IMR-90 (cell line): ENCODE measurements around the gene DNM3. TPM values are rescaled to one million over a fixed set of nuclear protein-coding genes. Genes with fewer than 3 reads are reported as not detected.

Experiments used
- ATAC-seq: fragments of 200-7000 bp; cut with Tn5 transposase; 2 replicates; pipeline ENCODE4 v1.9.1; 2020; ENCODE audit warnings: low read depth, mild to moderate bottlenecking, moderate library complexity
- BruUV-seq: library from RNA; stranded (reverse); fragments of 400-500 nt; replicated peaks from 2 replicates; lab custom pipeline; 2021; lab: Mats Ljungman, UMichigan
- CTCF ChIA-PET: fragments of 300-600 bp; formaldehyde crosslinking; extraction: SDS; loops from one replicate; lab custom pipeline; 2021; ENCODE audit warnings: antibody characterized with exemption; lab: Yijun Ruan, JAX
- POLR2A ChIA-PET: fragments of 300-600 bp; sonication (Branson Sonifier 250); formaldehyde crosslinking; loops from one replicate; lab custom pipeline; 2022; ENCODE audit warnings: antibody characterized with exemption; ENCODE audit not compliant: unreplicated experiment; lab: Charles Lee
- DNase-seq: peaks from one replicate; pipeline ENCODE4 v3.0.0; 2013
- H2AFZ ChIP-seq: replicated peaks from 2 replicates; pipeline ENCODE3; 2013; ENCODE audit warnings: low read length, mild to moderate bottlenecking; ENCODE audit not compliant: poor library complexity
- H2AK5ac ChIP-seq: 2 replicates; pipeline ENCODE4 v1.6.1; 2013; ENCODE audit warnings: low read depth, low read length, inconsistent platforms
- H2AK9ac ChIP-seq: replicated peaks from 2 replicates; pipeline ENCODE3; 2013; ENCODE audit warnings: mild to moderate bottlenecking, low read depth, low read length, moderate library complexity; ENCODE audit not compliant: poor library complexity
- H2BK120ac ChIP-seq: 2 replicates; pipeline ENCODE4 v1.6.1; 2013; ENCODE audit warnings: low read depth, low read length, inconsistent platforms
- H2BK15ac ChIP-seq: 3 replicates; pipeline ENCODE4 v1.6.1; 2013; ENCODE audit warnings: low read depth, low read length, inconsistent platforms
- H2BK20ac ChIP-seq: 2 replicates; pipeline ENCODE4 v1.6.1; 2013; ENCODE audit warnings: low read depth, mild to moderate bottlenecking, inconsistent platforms, low read length, moderate library complexity
- H2BK5ac ChIP-seq: 2 replicates; pipeline ENCODE4 v1.6.1; 2013; ENCODE audit warnings: mild to moderate bottlenecking, low read depth, low read length, inconsistent platforms; ENCODE audit not compliant: poor library complexity, severe bottlenecking
- H3K14ac ChIP-seq: replicated peaks from 2 replicates; pipeline ENCODE4 v1.6.1; 2013; ENCODE audit warnings: low read depth, low read length, inconsistent platforms
- H3K18ac ChIP-seq: 2 replicates; pipeline ENCODE4 v1.6.1; 2013; ENCODE audit warnings: low read depth, low read length, control low read depth
- H3K23ac ChIP-seq: 2 replicates; pipeline ENCODE4 v1.6.1; 2013; ENCODE audit warnings: low read depth, low read length, inconsistent platforms
- H3K27ac ChIP-seq: 2 replicates; pipeline ENCODE4 v1.5.1; 2013; ENCODE audit warnings: mild to moderate bottlenecking, control low read depth, low read length; ENCODE audit not compliant: insufficient read depth
- H3K27me3 ChIP-seq: 2 replicates; pipeline ENCODE4 v1.6.1; 2013; ENCODE audit warnings: low read length; ENCODE audit not compliant: control insufficient read depth, insufficient read depth
- H3K36me3 ChIP-seq: 2 replicates; pipeline ENCODE4 v1.6.1; 2013; ENCODE audit warnings: low read length, mixed read lengths; ENCODE audit not compliant: control insufficient read depth, insufficient read depth
- H3K4ac ChIP-seq: 2 replicates; pipeline ENCODE4 v1.6.1; 2013; ENCODE audit warnings: low read depth, low read length, inconsistent platforms
- H3K4me1 ChIP-seq: 2 replicates; pipeline ENCODE4 v1.6.1; 2013; ENCODE audit warnings: low read length, mixed read lengths; ENCODE audit not compliant: control insufficient read depth, insufficient read depth
- H3K4me2 ChIP-seq: 2 replicates; pipeline ENCODE4 v1.6.1; 2013; ENCODE audit warnings: low read depth, mild to moderate bottlenecking, control low read depth, low read length, moderate library complexity
- H3K4me3 ChIP-seq: 2 replicates; pipeline ENCODE4 v1.5.1; 2013; ENCODE audit warnings: low read depth, mild to moderate bottlenecking, control low read depth, low read length, moderate library complexity; ENCODE audit not compliant: insufficient read depth
- H3K56ac ChIP-seq: 2 replicates; pipeline ENCODE4 v1.6.1; 2013; ENCODE audit warnings: low read length, inconsistent platforms; ENCODE audit not compliant: insufficient read depth; ENCODE audit errors: extremely low read depth
- H3K79me1 ChIP-seq, 2 experiments: 2 replicates each; pipeline ENCODE4 v1.6.1; 2013; ENCODE audit warnings: low read length in 2 of 2, inconsistent platforms in 1 of 2, low read depth in 1 of 2
- H3K9ac ChIP-seq: 2 replicates; pipeline ENCODE4 v1.6.1; 2013; ENCODE audit warnings: low read depth, low read length, control low read depth
- H3K9me1 ChIP-seq: 2 replicates; pipeline ENCODE4 v1.6.1; 2013; ENCODE audit warnings: low read length, inconsistent platforms; ENCODE audit not compliant: insufficient read depth
- H3K9me3 ChIP-seq: 2 replicates; pipeline ENCODE4 v1.6.1; 2013; ENCODE audit warnings: low read length; ENCODE audit not compliant: control insufficient read depth, insufficient read depth
- H4K20me1 ChIP-seq: 2 replicates; pipeline ENCODE4 v1.6.1; 2013; ENCODE audit warnings: low read length, inconsistent platforms; ENCODE audit not compliant: insufficient read depth
- H4K5ac ChIP-seq: 2 replicates; pipeline ENCODE4 v1.6.1; 2013; ENCODE audit warnings: mild to moderate bottlenecking, low read depth, low read length, control low read depth
- H4K8ac ChIP-seq, 2 experiments: 2 replicates each; pipeline ENCODE4 v1.6.1; 2013; ENCODE audit warnings: low read depth in 2 of 2, low read length in 2 of 2, control low read depth in 1 of 2, inconsistent platforms in 1 of 2
- H4K91ac ChIP-seq: 2 replicates; pipeline ENCODE4 v1.6.1; 2013; ENCODE audit warnings: low read depth, low read length, inconsistent platforms; ENCODE audit not compliant: insufficient read depth
- BHLHE40 ChIP-seq: fragments of 150-350 bp; IDR thresholded peaks from 2 replicates; pipeline ENCODE4 v1.6.1; 2016; ENCODE audit warnings: mild to moderate bottlenecking, low read depth, low read length
- CEBPB ChIP-seq: IDR thresholded peaks from 2 replicates; pipeline ENCODE4 v1.6.1; 2012; ENCODE audit warnings: low read depth, low read length, improper control_type of control experiment
- CHD1 ChIP-seq: IDR thresholded peaks from 2 replicates; pipeline ENCODE4 v1.6.1; 2012; ENCODE audit warnings: low read depth, low read length, improper control_type of control experiment
- FOS ChIP-seq: fragments of 150-350 bp; IDR thresholded peaks from 2 replicates; pipeline ENCODE4 v1.6.1; 2016; ENCODE audit warnings: low read depth, low read length
- MAFK ChIP-seq: IDR thresholded peaks from 2 replicates; pipeline ENCODE4 v1.6.1; 2012; ENCODE audit warnings: low read depth, low read length, improper control_type of control experiment
- MAZ ChIP-seq: IDR thresholded peaks from 2 replicates; pipeline ENCODE4 v1.6.1; 2012; ENCODE audit warnings: low read depth, mild to moderate bottlenecking, low read length, improper control_type of control experiment, moderate library complexity, borderline replicate concordance
- MXI1 ChIP-seq: IDR thresholded peaks from 2 replicates; pipeline ENCODE4 v1.6.1; 2012; ENCODE audit warnings: low read depth, mild to moderate bottlenecking, low read length, moderate library complexity, borderline replicate concordance
- NFE2L2 ChIP-seq: fragments of 150-350 bp; IDR thresholded peaks from 2 replicates; pipeline ENCODE4 v1.6.1; 2016; ENCODE audit warnings: low read depth, mild to moderate bottlenecking, low read length
- POLR2A ChIP-seq: IDR thresholded peaks from 2 replicates; pipeline ENCODE4 v1.6.1; 2012; ENCODE audit warnings: mild to moderate bottlenecking, low read depth, low read length
- RAD21 ChIP-seq: IDR thresholded peaks from 2 replicates; pipeline ENCODE4 v1.6.1; 2012; ENCODE audit warnings: low read length, improper control_type of control experiment
- RCOR1 ChIP-seq: IDR thresholded peaks from 2 replicates; pipeline ENCODE4 v1.6.1; 2012; ENCODE audit warnings: mild to moderate bottlenecking, low read length, improper control_type of control experiment; ENCODE audit not compliant: insufficient replicate concordance
- RFX5 ChIP-seq: IDR thresholded peaks from 2 replicates; pipeline ENCODE4 v1.8.0; 2012; ENCODE audit warnings: low read depth, mild to moderate bottlenecking, low read length, moderate library complexity
- SMC3 ChIP-seq: fragments of 150-350 bp; IDR thresholded peaks from 2 replicates; pipeline ENCODE4 v1.6.1; 2016; ENCODE audit warnings: low read depth, mild to moderate bottlenecking, antibody characterized with exemption, low read length, moderate library complexity
- WGBS, 2 experiments: methylation state at CpG; one replicate each; pipeline versions ENCODE4 v1.1.5 to v1.1.7; 2013; ENCODE audit warnings: missing lambda C conversion rate in 2 of 2; ENCODE audit not compliant: insufficient read length in 1 of 2; ENCODE audit errors: extremely low coverage in 2 of 2; 5-methylcytosine and 5-hydroxymethylcytosine counted together
- dilution Hi-C: fragments of 300-500 bp; cut with HindIII; formaldehyde crosslinking; loops from one replicate; pipeline ENCODE4 v1.14.3; 2018; ENCODE audit warnings: low sequenced_read_pairs; ENCODE audit not compliant: unreplicated experiment
- in situ Hi-C: fragments of 300-500 bp; cut with MboI; formaldehyde crosslinking; loops from 3 replicates; pipeline ENCODE4 v1.14.3; 2019; ENCODE audit warnings: low sequenced_read_pairs, inconsistent platforms, mixed read lengths
- intact Hi-C: fragments of 100-400 bp; cut with micrococcal nuclease; formaldehyde crosslinking; loops from 2 replicates; pipeline ENCODE4 v1.10.0; 2022
- polyA plus RNA-seq, 3 experiments: library from polyadenylated mRNA; depleted of rRNA; stranded (reverse); fragments of >200 nt; gene quantifications; 2 replicates each; pipeline ENCODE4 v1.2.3, GENCODE V29; 2012; ENCODE audit warnings: low replicate concordance in 1 of 3
- total RNA-seq: library from RNA; depleted of rRNA; stranded (reverse); fragments of >200 nt; gene quantifications from 2 replicates; pipeline ENCODE4 v1.2.3, GENCODE V29; 2012
- TF ChIP-seq, protein P1 (sequence below): fragments of 150-350 bp; IDR thresholded peaks from 2 replicates; pipeline ENCODE4 v1.6.1; 2016; ENCODE audit warnings: low read depth, mild to moderate bottlenecking, low read length, moderate library complexity, borderline replicate concordance
- TF ChIP-seq, protein P2 (sequence below): conservative IDR thresholded peaks from 2 replicates; pipeline ENCODE4 v1.5.1; 2012; ENCODE audit warnings: mild to moderate bottlenecking, low read depth, low read length, improper control_type of control experiment
- TF ChIP-seq, protein P3 (sequence below): fragments of 150-350 bp; IDR thresholded peaks from 2 replicates; pipeline ENCODE4 v1.6.1; 2017; ENCODE audit warnings: mild to moderate bottlenecking, antibody characterized with exemption, low read length, low read depth

Gene DNM3
- total and polyA plus RNA-seq, 2 of the 4 experiments (the other 2 are of a cell fraction): 0.36 TPM

DNA sequence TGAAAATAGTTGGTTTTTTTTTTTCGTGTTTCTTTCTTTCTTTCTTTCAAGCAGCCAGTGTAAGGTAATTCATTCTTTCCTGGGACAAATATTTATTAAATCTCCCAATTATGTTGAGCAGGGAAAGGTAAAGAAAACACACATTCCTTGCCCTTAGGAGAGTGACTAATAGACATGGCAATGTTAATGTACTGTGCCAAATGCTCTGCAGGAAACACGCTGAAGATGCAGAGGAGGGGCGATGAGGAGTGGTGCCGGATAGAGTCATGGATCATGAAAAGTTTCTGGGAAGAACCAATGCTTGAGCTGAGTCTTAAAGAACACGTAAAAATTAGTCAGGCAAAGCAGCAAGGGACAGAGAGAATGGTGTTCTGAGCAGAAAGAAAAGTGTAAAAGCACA is 199.2 kb downstream of the DNM3 start:
- BruUV-seq: no TSS peak
- peaks cover 2% of the 10 kb centered on the region for H3K4me1 ChIP-seq

More for the DNA sequence above, 199.2 kb downstream of the DNM3 start:
- DNase-seq (peak; percentile 58), ATAC-seq (peak; percentile 79)
- H3K18ac ChIP-seq: no peak overlapping the region
- peak overlapping the region; percentile 48; the same call in 1 of the 2 replicates for H4K91ac ChIP-seq
- in situ Hi-C loops (no loop called here), intact Hi-C loops (loop anchor here (5.0 kb wide), 3 partner anchors 97 to 402 kb away; partner anchors contain the start of gene PIGC), dilution Hi-C loops (no loop called here)
- H3K9ac ChIP-seq: no peak overlapping the region
- H2BK15ac ChIP-seq: no peak overlapping the region
- peak overlapping the region; percentile 54 for H2BK20ac ChIP-seq
- no peak overlapping the region for H4K5ac ChIP-seq
- no peak overlapping the region for H3K4me3 ChIP-seq
- H3K14ac ChIP-seq: peak overlapping the region; percentile 14; the same call in 1 of the 2 replicates
- H3K4ac ChIP-seq: peak overlapping the region; percentile 31; the same call in 1 of the 2 replicates
- no peaks in the 10 kb centered on the region for H3K9me3 ChIP-seq
- H3K56ac ChIP-seq: no peak overlapping the region
- H4K20me1 ChIP-seq: no peaks in the 10 kb centered on the region
- no peak for TF ChIP-seq NFE2L2
- TF ChIP-seq, protein P1, sequence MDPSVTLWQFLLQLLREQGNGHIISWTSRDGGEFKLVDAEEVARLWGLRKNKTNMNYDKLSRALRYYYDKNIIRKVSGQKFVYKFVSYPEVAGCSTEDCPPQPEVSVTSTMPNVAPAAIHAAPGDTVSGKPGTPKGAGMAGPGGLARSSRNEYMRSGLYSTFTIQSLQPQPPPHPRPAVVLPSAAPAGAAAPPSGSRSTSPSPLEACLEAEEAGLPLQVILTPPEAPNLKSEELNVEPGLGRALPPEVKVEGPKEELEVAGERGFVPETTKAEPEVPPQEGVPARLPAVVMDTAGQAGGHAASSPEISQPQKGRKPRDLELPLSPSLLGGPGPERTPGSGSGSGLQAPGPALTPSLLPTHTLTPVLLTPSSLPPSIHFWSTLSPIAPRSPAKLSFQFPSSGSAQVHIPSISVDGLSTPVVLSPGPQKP: no peak
- TF ChIP-seq, protein P2, sequence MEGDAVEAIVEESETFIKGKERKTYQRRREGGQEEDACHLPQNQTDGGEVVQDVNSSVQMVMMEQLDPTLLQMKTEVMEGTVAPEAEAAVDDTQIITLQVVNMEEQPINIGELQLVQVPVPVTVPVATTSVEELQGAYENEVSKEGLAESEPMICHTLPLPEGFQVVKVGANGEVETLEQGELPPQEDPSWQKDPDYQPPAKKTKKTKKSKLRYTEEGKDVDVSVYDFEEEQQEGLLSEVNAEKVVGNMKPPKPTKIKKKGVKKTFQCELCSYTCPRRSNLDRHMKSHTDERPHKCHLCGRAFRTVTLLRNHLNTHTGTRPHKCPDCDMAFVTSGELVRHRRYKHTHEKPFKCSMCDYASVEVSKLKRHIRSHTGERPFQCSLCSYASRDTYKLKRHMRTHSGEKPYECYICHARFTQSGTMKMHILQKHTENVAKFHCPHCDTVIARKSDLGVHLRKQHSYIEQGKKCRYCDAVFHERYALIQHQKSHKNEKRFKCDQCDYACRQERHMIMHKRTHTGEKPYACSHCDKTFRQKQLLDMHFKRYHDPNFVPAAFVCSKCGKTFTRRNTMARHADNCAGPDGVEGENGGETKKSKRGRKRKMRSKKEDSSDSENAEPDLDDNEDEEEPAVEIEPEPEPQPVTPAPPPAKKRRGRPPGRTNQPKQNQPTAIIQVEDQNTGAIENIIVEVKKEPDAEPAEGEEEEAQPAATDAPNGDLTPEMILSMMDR: no peak
- no peak for TF ChIP-seq SMC3
- TF ChIP-seq, protein P3, sequence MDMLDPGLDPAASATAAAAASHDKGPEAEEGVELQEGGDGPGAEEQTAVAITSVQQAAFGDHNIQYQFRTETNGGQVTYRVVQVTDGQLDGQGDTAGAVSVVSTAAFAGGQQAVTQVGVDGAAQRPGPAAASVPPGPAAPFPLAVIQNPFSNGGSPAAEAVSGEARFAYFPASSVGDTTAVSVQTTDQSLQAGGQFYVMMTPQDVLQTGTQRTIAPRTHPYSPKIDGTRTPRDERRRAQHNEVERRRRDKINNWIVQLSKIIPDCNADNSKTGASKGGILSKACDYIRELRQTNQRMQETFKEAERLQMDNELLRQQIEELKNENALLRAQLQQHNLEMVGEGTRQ: no peak
- TF ChIP-seq RFX5: no peak
- no peak for TF ChIP-seq MAZ
- TF ChIP-seq RAD21: no peak
- TF ChIP-seq POLR2A: no peak
- no peak for TF ChIP-seq CHD1
- no peak for TF ChIP-seq FOS
- no peak for TF ChIP-seq MAFK
- no peak for TF ChIP-seq RCOR1
- no peak for TF ChIP-seq CEBPB
- TF ChIP-seq MXI1: no peak
- no peak for TF ChIP-seq BHLHE40
- H3K79me1 ChIP-seq: no peaks in the 10 kb centered on the region
- H3K27ac ChIP-seq: no peak overlapping the region
- peak overlapping the region; percentile 83 for H2BK120ac ChIP-seq
- peak overlapping the region; percentile 50; the same call in 1 of the 2 replicates for H3K23ac ChIP-seq
- H3K36me3 ChIP-seq: no peaks in the 10 kb centered on the region
- peaks cover 8% of the 10 kb centered on the region; the same call in 1 of the 2 replicates for H3K9me1 ChIP-seq
- H2BK5ac ChIP-seq: no peak overlapping the region
- CTCF ChIA-PET: interaction anchor here (0.7 to 1.3 kb wide), 2 partner anchors 9 to 1192 kb away, joined by 3 read pairs; no protein-coding TSS in a partner anchor
- peak overlapping the region in 1 of 2 experiments; percentile 70; a peak in 1 of 4 replicates for H4K8ac ChIP-seq
- POLR2A ChIA-PET: no interaction called here
- WGBS, 2 experiments: 61% methylated on average over 4 of the region's 5 CpGs; no CpG with 5 or more reads in 1 of the 2 experiments
- H3K4me2 ChIP-seq: peak overlapping the region; percentile 10
- no peak overlapping the region for H2AK9ac ChIP-seq
- no peaks in the 10 kb centered on the region for H3K27me3 ChIP-seq
- no peak overlapping the region for H2AK5ac ChIP-seq
- no peak overlapping the region for H2AFZ ChIP-seq
